WTC11 (cell line): ENCODE results near the gene NPDC1.

ENCODE experiments used
- ATF2 ChIP-seq: sonication (generic); formaldehyde crosslinking; IDR thresholded peaks from 2 replicates; pipeline ENCODE4 v1.8.1; 2022; ENCODE audit warnings: low read depth, missing genetic modification reagents, borderline replicate concordance
- CREB1 ChIP-seq: sonication (generic); formaldehyde crosslinking; IDR thresholded peaks from 2 replicates; pipeline ENCODE4 v1.8.0; 2023; ENCODE audit warnings: mild to moderate bottlenecking, missing genetic modification reagents
- CTCF ChIP-seq: fragments of 200-600 bp; IDR thresholded peaks from 2 replicates; pipeline ENCODE4 v1.8.0; 2022; ENCODE audit warnings: antibody characterized with exemption
- ESRRA ChIP-seq: sonication (generic); formaldehyde crosslinking; IDR thresholded peaks from 2 replicates; pipeline ENCODE4 v1.8.1; 2022; ENCODE audit warnings: mild to moderate bottlenecking, missing genetic modification reagents, borderline replicate concordance
- GRHL2 ChIP-seq: fragments of 250-450 bp; sonication (Bioruptor Pico); IDR thresholded peaks from 2 replicates; pipeline ENCODE4 v1.8.0; 2022; ENCODE audit warnings: mild to moderate bottlenecking, moderate library complexity; ENCODE audit not compliant: insufficient replicate concordance, severe bottlenecking
- ZNF423 ChIP-seq: fragments of 250-450 bp; sonication (Bioruptor Pico); IDR thresholded peaks from 2 replicates; pipeline ENCODE4 v2.1.2; 2022; ENCODE audit warnings: mild to moderate bottlenecking, moderate library complexity

GRCh38 chr9:137063311-137064026 is 17.5 kb upstream of the NPDC1 start:
- TF ChIP-seq CTCF (no peak), GRHL2 (CRISPR knock-in tag) (no peak), ATF2 (CRISPR knock-in tag) (no peak), CREB1 (CRISPR knock-in tag) (no peak), ZNF423 (CRISPR knock-in tag) (no peak), ESRRA (CRISPR knock-in tag) (no peak)
